Fibroblast of skin of back (primary cell): ENCODE data around the gene CFAP46.

Experiments
- DNase-seq: peaks from one replicate; pipeline ENCODE4 v3.0.0-alpha.2; 2013

The CFAP46 gene

DNA sequence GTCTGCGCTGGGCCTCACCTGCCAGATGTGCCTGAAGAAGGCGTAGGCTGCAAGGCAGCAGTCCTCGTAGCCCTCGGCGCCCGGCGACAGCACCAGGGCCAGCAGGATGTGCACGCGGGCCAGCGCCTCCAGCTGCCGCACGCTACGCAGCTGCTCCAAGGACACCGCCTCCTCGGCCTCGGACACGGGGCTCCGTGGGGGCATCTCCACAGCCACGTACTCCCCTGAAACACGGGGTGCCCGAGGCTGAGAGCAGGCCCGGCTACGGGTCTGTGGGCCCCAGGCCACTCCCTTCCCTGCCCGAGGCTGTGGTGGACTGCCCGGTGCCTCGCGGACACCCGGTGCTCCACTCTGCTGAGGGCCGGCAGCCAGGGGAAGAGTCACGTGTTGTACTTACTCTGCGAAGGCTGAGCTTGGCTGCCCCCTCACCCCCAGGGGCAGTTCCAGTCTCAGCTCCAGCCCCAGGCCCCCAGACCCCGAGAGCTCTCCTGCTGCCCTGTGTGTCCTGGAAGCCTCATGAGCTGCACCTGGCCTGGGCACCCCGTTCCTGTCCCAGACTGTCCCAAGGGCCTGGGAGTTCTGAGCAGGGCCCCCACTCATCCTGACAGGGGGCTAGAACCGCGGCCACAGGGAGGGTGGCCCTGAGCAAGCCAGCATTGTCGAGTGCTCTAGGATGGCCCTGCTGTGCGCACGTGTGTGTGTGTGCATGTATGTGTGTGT lies 62.8 kb downstream of the CFAP46 start:
- no peak for DNase-seq

DNA sequence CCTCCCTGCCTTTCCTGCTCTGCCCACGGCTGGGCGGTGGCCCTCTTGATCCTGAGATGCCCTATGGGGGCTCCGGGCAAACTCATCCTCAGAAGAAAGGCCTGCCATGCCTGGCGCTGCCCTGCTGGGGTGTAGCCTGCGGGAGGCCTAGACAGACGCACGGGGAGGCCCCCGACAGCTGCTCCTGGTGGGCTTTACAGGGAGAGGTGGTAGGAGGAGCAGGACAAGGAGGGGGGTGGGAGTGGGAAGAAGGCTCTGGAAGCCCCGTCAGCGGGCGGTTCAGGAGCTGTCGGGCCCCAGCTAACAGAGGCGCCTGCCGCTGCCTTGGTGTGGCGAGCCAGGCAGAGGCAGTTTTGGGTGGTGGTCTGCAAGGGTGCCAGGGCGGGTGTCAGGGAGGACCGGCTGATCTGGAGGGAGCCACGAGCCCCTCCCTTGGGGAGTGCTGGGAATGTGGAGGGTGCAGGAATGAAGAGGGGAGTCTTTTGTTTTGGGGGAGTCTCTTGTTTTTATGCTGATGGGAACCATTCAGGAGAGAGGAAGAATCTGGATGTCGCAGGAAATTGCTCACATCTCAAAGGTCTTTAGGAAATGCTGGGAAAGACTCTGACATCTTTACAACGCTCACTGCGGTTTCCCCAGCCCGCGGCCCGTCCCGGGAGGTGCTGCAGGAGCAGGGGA lies 63.5 kb downstream of the CFAP46 start:
- no peak for DNase-seq

DNA sequence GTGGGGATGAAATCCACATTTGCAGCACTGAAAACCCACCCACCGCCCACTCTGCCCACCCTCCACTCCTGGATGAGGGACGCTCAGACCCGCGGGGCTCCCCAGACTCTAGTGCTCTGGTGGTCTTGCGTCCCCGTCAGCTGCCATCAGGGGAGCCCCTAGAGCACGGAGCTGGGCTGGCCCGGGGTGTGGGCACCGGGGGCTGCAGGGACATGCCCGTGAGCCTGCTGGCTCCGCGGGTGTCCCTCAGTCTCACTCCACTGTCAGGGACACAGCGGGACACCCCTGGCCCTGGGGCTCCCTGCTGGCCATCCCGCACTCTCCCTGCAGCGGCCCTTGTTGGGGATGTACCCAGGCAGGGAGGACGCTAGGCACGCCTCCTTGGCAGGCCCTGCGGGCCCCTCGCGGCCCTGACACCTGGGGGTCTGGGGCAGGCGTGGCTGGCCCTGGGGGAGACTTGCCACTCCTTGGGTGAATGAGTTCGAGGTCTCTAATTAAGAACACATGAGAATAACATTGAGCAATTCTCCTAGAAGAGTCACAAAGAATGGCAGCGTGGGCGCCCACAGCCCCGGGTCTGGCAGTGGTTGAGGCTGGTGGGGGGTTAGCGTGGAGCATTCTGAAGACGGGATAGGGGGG lies 64.2 kb downstream of the CFAP46 start:
- DNase-seq, result no peak

DNA sequence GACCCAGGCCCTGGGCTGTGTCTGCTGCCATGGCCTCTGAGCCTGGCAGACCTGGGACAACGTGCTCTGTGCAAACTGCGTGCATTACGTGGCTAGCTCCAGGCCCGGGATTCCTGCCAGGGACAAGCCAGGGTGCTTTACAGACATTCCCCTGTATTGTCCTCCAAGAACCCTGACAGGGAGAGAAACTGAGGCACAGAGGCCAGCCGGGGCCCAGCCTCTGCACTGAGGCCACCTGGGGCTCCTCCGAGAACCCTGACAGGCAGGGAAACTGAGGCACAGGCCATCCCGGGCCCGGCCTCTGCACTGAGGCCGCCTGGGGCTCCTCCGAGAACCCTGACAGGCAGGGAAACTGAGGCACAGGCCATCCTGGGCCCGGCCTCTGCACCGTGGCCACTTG lies 64.9 kb downstream of the CFAP46 start:
- DNase-seq, result no peak

DNA sequence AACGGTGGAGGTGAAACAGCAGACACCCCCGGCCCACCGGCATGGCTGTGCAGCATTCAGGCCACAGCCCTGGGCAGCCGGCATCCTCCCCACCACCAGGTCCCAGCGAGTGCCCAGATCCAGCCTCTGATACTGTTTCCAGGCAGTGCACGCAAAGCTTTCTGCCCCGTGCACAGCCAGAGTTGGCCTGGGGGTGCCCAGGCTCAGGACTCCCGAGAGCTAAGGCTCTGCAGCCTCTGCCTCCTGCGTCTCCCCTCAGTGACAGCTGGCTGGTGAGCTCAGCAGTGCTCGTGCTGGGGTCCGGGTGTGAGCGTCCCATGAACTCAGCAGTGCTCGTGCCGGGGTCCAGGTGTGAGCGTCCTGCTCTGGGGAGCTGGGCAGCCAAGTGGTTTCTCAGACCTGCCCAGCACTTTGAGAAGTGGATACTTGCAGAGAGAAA lies 65.4 kb downstream of the CFAP46 start:
- no peak for DNase-seq

DNA sequence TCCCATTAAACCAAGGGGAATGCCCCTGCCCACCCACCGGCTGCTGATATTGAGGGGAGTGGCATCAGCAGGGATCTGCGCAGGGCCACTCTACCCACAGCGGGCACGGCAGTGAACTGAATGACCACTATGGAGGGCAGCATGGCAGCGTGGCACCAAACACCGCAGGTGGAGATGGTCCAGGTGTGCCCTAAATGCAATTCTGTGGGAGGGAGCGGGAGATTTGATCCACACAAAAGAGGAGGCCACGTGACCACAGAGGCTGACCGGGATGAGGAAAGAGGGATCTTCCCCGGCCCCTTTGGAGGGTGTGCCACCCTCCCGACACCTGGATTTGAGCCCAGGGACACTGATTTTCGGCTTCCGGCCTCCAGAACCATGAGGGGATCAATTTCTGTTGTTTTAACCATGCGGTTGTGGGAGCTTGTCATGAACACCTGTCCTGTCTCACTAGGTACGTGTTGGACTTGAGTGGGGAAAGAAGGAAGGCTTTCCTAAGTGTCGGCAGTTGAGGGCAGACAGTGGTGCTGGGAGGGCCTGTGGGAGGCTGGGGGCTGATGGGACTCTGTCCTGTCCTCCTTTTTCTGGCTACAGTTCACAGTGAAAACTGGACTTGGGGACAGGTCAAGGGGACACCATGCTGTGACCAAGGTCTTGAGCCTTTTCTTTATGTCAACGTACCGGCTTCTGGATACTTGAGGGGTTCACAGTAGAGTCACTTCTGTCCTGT lies 66.1 kb downstream of the CFAP46 start:
- DNase-seq, result no peak

DNA sequence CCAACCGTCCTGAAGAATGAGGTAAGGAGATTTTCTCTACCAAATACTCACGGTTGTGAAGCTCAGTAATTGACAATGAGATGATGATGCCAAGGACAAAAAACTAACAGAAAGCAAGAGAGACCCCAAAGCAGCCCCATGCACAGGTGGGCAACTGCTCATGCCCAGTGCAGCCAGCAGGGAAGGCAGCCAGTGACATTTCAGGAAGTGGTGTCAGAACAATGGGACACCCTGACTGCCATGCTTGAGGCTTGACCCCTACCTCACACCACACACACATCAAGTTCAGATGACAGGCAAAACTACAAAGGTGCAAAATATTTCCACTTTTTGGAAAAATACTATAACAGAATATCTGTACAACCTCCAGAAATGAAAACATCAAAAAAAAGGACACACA lies 66.9 kb downstream of the CFAP46 start:
- DNase-seq, result no peak

DNA sequence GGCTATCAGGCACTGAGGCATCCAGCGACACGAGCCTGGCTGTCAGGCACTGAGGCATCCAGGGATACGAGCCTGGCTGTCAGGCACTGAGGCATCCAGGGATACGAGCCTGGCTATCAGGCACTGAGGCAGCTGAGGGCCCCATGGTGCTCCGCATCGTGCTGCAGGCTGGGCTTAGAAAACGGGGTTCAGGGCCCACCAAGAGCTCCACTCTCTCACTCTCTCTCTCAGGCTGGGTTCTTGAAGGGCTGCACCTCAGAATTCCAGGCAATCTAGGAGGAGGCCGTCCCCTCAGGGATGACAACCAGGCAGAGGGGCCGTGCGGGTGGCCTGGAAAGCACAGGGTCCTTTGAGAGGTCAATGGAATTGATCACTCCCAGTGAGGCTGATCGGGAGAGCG lies 69.0 kb downstream of the CFAP46 start:
- no peak for DNase-seq

DNA sequence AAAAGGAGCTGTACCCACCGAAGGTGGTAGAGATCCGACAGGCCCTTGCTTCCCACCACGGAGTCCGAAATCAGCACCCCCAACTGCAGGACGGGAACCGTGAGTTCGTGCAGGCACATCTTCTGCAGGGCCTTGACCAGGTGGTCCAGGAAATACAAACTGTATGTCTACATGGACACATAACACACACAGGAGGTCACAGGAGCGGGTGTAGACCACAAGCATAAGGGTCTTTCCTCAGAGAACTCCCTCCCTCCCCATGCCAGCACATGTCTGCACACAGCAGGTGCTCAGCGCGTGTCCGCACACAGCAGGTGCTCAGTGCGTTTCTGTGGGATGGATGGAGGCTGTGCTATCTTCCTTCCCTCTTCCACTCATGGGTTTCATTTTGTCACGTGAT lies 69.7 kb downstream of the CFAP46 start:
- DNase-seq, result no peak

DNA sequence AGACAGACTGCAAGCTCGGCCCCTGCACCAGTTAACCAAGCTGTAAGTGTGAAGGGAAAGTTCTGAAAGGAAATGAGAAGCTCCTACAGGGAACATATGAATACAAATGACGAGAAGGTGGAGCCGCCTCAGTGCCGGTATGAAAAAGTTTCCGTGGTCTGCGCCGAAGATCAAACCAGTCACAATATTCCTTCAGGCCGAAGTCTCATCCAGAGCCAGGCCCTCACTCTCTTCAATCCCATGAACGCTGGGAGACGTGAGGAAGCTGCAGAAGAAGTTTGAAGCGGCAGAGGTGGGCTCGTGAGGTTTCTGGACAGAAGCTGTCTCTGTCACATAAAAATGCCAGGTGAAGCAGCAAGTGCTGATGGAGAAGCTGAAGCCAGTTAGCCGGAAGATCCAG lies 71.9 kb downstream of the CFAP46 start:
- no peak for DNase-seq

DNA sequence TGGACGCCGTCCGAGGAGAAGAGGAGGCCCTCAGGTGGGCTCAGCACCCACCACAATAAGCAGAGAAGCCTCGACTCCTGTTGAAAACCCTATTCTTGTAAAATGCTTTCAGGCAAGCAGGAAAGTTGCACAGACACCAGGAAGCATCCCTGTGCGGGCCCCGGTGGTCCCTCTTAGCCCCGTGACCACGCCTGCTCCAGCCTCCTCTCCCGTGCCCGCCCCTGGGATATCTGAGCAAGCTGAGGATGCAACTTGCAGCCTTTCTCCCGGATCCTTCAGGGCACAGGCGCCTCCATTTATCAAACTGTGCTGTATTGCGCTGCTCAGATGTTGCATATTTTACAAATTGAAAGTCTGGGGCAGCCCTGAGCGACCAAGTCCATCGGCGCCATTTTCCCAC lies 72.7 kb downstream of the CFAP46 start:
- no peak for DNase-seq

DNA sequence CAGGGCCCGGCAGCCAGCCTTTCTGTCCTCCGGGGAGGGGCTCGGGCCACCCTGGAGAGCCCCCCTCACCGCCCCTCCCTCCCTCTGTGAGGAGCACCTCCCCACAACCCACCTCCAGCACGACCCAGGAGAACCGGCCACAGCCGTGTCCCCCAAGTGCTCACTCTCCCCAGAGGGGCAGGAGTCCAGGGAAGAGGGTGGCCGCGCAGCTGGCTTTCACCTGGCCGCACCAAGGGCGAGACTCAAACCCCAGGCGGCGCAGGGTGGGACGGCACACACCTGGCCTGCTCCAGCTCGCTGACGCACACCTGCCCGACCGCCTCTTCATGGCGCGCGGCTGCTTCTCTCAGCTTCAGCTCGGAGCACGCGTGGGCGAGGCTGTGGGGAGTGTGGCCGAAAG lies 73.4 kb downstream of the CFAP46 start:
- DNase-seq, result no peak

DNA sequence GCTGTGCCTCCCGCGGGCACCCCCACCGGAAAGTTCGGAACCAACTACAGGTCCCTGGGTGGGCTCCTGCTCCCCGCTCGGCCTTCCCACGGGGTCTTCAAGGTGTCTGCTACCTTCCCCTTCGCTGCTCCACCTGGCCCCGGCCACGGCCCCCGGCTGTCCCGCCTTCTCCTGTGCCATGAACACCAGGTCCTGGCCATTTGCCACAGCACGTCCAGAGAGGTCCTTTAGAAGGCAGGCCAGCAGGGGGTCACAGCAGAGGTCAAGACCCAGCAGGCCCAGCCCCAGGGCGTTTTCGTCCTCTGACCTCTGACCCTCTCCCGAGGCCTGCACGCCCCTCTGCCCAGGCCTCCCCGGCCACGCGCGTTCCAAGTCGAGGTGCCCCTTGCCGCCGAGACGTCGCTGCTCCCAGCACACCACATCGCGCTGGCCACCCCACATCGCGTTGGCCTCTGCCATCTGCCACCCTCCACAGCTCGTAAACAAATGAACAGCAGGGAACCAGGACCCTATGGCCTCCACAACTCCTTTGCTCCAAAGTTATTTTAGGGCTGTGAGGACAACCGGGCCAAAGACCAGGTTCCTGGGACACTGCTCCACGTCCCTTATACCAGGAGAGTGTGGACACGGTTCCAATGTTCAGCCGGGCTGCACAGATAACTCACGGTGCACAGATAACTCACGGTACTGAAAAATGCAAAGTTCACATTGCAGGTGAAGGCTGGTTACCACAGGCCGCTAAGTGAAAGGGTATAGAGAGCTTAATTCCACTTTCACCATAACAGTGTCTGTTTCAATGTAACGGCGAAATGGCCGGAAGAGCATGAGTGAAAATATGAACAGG lies 74.3 kb downstream of the CFAP46 start:
- no peak for DNase-seq

DNA sequence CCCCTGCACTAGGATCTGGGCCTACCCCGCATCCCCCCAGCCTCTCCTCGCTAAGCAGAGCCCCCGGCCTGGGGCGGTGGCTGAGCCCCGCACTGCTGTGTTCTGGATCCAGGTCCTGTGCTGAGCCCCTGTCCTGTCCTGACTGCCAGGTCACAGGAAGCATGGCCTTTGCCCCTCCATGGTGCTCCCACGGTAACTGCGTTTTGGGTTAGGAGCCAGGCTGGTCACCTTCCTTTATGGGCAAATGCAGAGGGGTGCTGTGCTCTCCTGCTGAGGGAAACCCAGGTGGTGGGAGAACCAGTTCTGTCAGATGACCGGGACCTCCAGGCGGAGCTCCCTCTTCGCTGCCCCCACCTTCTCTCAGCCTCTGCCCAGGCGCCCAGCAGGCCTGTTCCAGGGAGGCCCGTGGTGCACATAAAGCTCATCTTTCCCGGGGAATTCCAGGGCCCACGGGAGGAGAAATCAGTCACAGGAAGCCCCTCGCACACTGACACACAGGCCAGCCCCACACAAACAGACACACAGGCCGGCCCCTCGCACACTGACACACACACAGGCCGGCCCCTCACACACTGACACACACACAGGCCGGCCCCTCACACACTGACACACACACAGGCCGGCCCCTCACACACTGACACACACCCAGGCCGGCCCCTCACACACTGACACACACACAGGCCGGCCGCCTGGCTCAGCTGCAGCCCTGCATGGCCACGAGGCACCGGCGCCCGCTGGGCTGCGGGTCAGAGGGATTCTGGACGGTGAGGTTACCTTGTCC lies 75.6 kb downstream of the CFAP46 start:
- DNase-seq, result no peak

DNA sequence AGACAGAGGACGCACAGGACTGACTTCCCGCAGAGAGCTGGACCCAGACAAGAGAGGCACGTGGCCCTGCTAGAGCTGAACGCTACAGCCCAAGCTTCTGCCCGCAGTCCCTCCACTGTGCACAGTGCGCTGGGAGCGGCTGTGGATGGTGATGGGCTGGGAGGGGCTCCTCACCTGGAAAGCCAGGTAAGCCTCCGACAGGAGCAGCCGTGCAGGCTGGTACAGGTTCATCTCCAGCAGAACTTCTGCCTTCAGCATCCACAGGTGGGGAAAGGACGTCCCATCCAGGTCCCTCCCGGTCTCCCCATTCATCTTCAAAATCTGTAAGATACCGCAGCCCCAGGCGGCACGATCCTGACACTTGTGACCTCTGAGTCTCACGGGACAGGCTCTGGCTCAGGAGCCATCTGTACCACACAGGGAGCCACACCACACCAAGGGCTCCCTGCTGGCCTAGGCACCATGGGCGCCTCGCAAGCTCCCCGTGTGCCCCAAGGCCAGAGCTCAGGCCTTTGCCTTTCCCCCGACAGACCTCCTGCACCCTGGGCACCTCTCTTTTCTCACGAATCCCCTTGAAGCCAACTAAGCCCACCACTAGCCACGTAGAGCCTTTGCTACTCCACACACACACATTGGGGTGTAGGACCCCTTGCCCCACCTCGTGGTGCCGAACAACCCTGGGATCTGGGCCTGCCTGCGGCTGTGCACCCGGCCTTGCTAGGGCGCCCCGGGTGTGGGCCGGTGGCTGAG lies 76.3 kb downstream of the CFAP46 start:
- no peak for DNase-seq

DNA sequence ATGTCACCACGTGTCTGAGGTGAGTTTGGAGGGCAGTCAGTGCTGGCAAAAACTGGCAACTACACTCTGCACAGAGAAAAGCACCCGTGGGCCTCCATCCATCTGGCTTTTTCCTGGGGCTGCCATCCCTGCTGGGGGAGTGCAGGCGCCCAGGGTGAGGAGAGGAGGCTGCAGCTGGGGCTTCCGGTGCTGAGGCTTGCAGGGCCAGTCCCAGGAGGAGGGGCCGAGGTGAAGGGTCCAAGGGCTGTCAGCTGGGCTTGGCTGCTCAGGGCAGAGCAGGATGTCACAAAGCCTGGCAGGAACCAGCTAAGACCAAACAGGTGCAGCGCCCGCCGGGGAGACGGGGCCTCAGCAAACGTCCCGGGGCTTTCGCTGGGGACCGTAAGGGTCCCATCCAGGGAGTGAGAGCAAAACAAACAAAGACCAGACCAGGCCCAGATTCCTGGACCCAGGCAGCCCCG lies 77.2 kb downstream of the CFAP46 start:
- DNase-seq, result no peak

DNA sequence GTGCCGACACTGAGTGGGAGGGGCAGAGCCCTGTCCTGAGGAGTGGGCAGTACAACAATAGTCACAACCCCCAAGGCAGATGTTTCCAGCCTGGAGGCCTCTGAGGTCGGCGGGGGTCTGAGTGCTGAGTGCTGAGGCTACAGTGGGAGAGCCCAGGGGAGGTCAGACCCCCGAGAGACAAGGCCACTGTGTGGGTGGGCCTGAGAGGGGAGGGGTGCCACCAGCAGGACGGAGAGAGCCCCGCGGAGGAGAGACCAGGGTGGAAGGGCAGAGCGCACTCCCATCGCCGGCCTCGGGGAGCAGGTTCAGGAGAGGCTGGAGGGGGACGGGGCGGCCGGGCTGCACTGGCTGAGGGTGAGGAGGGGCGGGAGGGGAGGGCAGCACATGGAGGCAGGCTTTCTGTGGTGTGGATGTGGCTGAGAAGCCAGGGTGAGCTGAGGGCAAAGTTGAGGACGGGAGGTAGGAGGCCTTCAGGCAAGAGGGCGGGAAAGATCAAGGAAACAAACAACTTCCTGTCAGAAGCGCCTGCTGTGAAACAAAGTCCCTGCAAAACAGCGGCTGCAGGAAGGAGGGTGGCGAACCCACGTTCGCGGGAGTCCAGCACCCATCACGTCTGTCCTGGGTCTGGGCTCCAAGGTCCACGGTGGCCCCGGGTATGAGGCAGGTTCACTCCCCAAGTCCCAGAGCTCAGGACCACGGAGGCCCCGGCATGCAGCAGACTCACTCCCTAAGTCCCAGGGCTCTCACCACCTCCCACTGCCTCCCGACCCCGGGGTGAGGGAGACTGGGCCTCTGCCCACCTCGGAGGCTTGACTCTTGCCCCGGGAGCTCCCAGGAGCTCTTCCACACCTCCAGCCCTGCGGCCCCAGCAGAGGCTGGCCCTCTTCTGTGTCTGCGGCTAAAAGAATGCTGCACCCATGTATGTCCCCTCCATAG lies 79.6 kb downstream of the CFAP46 start:
- no peak for DNase-seq

DNA sequence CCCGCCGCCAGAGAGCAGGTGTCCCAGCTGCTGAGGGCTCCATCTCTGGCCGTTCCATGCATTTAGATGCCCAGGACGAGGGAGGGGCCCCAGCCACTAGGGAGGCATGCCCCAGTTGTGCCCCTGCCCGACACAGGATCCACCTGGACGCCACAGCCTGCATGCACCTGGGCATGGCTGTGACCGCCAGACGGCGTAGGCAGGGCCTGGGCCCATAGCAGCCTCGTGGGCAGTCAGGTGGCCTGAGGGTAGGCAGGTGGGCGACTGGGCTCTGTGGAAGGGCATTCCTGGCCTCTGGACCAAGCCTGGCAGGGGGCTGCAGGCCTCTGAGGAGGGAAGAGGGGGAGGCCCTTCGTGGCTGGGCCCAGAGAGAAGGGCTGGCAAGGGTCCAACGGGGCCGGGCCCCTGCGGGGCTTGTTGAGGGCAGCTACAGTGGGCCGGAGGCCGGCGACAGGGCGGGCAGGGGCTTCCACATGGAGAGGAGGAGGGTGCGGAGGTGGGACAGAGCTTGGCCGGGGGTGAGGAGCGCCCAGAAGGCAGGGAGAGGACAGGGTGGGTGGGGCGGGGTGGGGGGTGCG lies 80.4 kb downstream of the CFAP46 start:
- DNase-seq, result no peak

DNA sequence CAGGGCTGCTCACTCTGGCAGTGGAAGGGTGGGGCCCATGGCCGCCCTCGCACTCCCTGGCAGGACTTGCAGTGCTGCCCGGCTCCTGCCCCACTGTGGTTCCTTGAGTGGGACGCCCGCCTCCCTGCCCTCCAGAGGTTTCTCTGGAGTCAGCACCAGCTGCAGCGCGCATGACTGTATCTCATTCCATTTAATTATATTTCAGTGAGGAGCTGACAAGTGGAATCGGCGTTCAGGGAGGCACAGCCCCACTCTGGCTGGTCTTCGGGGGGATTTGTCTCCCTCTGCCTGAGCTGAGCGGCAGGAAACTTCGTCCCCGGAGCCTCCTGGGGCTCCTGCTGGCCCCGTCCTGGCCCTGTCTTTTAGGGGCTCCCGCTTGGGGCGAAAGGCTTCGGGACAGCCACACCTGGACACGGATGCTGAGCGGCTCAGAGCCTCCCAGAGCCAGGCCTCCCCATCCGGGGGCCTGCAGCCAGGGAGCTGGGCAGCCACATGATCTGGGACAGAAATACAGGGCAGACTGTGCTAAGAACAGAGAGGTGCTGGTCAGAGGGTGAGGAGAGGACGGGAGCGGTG lies 81.2 kb downstream of the CFAP46 start:
- no peak for DNase-seq
